ENCODE results near the gene FLNB. TPM values are rescaled to one million over a fixed set of nuclear protein-coding genes. Genes with fewer than 3 reads are reported as not detected.

The FLNB gene
- total RNA-seq, 1 donor from 2014 or later, result 80.9 TPM

GRCh38 chr3:58175437-58176184, 167.4 kb downstream of the FLNB start:
- Histone ChIP-seq H3K4me1 (ENCODE audit: control insufficient read depth in 3 of 3, insufficient read depth in 3 of 3, low read length in 3 of 3) (peaks cover 12 to 14% (median 14%) of the 10 kb centered on the region in 3 donors), H3K9ac (ENCODE audit: low read depth in 1 of 3, low read length in 3 of 3) (no peak overlapping the region), H3K27ac (ENCODE audit: low read depth, low read length) (no peak overlapping the region), H3K27me3 (ENCODE audit: control insufficient read depth in 3 of 3, insufficient read depth in 3 of 3, low read length in 3 of 3) (peaks cover 0 to 3% (median 0%) of the 10 kb centered on the region in 3 donors), H3K36me3 (ENCODE audit: control insufficient read depth in 3 of 3, insufficient read depth in 3 of 3, low read length in 3 of 3) (no peaks in the 10 kb centered on the region), H3K4me3 (ENCODE audit: low read length in 3 of 3) (no peak overlapping the region), H3K9me3 (ENCODE audit: control insufficient read depth in 3 of 3, low read length in 3 of 3) (no peaks in the 10 kb centered on the region)

DNA sequence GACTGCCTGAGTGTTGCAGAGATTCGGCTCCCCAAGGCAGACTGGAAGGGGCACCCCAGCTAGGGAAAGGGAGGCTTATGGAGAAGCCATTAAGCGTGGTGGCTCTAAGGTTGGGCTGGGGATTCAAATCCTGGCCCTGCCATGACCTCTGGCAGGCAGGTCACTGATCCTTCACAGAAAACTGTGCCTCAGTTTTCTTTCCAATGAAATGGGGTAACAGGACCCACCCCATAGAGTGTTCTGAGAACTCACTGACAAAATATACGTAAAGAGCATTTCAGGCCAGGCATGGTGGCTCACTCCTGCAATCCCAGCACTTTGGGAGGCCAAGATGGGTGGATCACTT, 167.9 kb downstream of the FLNB start:
- Histone ChIP-seq H3K4me1 (ENCODE audit: control insufficient read depth in 3 of 3, insufficient read depth in 3 of 3, low read length in 3 of 3) (peaks cover 12 to 14% (median 14%) of the 10 kb centered on the region in 3 donors), H3K9ac (ENCODE audit: low read depth in 1 of 3, low read length in 3 of 3) (no peak overlapping the region), H3K36me3 (ENCODE audit: control insufficient read depth in 3 of 3, insufficient read depth in 3 of 3, low read length in 3 of 3) (no peaks in the 10 kb centered on the region), H3K27me3 (ENCODE audit: control insufficient read depth in 3 of 3, insufficient read depth in 3 of 3, low read length in 3 of 3) (peaks cover 0 to 3% (median 0%) of the 10 kb centered on the region in 3 donors), H3K4me3 (ENCODE audit: low read length in 3 of 3) (no peak overlapping the region), H3K27ac (ENCODE audit: low read depth, low read length) (no peak overlapping the region), H3K9me3 (ENCODE audit: control insufficient read depth in 3 of 3, low read length in 3 of 3) (no peaks in the 10 kb centered on the region)

DNA sequence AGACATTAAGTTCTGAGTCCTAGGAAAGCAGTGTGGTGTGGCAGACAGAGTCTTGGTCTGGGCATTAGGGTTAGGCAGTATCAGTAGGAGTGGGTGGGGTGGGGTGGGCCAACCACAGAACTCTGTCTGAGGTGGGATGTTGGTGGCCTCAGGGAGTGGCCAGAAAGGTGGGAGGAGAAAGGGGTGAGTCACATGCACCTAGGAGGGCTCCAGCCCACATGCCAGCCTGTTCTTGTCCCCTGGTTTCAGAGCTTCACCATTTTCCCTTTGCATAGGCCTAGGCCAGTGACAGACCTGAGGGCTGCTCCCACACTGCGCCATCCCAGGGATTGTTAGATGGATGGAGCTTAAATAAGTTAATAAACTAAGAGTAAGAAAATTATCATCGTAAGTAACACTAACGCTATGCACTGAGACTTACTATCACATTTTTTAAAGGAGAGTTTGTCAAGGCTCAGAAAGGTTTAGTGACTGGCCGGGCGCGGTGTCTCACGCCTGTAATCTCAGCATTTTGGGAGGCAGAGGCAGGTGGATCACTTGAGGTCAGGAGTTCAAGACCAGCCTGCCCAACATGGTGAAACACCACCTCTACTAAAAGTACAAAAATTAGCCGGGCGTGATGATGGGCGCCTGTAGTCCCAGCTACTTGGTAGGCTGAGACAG, 168.7 kb downstream of the FLNB start:
- Histone ChIP-seq H3K36me3 (ENCODE audit: control insufficient read depth in 3 of 3, insufficient read depth in 3 of 3, low read length in 3 of 3) (no peaks in the 10 kb centered on the region), H3K27me3 (ENCODE audit: control insufficient read depth in 3 of 3, insufficient read depth in 3 of 3, low read length in 3 of 3) (peaks cover 0 to 3% (median 0%) of the 10 kb centered on the region in 3 donors), H3K9ac (ENCODE audit: low read depth in 1 of 3, low read length in 3 of 3) (no peak overlapping the region), H3K27ac (ENCODE audit: low read depth, low read length) (no peak overlapping the region), H3K4me3 (ENCODE audit: low read length in 3 of 3) (no peak overlapping the region), H3K9me3 (ENCODE audit: control insufficient read depth in 3 of 3, low read length in 3 of 3) (no peaks in the 10 kb centered on the region), H3K4me1 (ENCODE audit: control insufficient read depth in 3 of 3, insufficient read depth in 3 of 3, low read length in 3 of 3) (peaks cover 12 to 14% (median 14%) of the 10 kb centered on the region in 3 donors)

GRCh38 chr3:58177747-58178527, 169.7 kb downstream of the FLNB start:
- H3K4me1 ChIP-seq (ENCODE audit: control insufficient read depth in 3 of 3, insufficient read depth in 3 of 3, low read length in 3 of 3), result peaks cover 12 to 14% (median 14%) of the 10 kb centered on the region in 3 donors
- H3K4me3 ChIP-seq (ENCODE audit: low read length in 3 of 3), result peak overlapping the region; percentile 51 to 62 (median 56)
- H3K9ac ChIP-seq (ENCODE audit: low read depth in 1 of 3, low read length in 3 of 3), result peak overlapping the region; percentile 51 to 78 (median 59)
- H3K36me3 ChIP-seq (ENCODE audit: control insufficient read depth in 3 of 3, insufficient read depth in 3 of 3, low read length in 3 of 3), result no peaks in the 10 kb centered on the region
- peaks cover 0 to 3% (median 0%) of the 10 kb centered on the region in 3 donors for H3K27me3 ChIP-seq (ENCODE audit: control insufficient read depth in 3 of 3, insufficient read depth in 3 of 3, low read length in 3 of 3)
- no peak overlapping the region for H3K27ac ChIP-seq (ENCODE audit: low read depth, low read length)
- H3K9me3 ChIP-seq (ENCODE audit: control insufficient read depth in 3 of 3, low read length in 3 of 3), result no peaks in the 10 kb centered on the region

DNA sequence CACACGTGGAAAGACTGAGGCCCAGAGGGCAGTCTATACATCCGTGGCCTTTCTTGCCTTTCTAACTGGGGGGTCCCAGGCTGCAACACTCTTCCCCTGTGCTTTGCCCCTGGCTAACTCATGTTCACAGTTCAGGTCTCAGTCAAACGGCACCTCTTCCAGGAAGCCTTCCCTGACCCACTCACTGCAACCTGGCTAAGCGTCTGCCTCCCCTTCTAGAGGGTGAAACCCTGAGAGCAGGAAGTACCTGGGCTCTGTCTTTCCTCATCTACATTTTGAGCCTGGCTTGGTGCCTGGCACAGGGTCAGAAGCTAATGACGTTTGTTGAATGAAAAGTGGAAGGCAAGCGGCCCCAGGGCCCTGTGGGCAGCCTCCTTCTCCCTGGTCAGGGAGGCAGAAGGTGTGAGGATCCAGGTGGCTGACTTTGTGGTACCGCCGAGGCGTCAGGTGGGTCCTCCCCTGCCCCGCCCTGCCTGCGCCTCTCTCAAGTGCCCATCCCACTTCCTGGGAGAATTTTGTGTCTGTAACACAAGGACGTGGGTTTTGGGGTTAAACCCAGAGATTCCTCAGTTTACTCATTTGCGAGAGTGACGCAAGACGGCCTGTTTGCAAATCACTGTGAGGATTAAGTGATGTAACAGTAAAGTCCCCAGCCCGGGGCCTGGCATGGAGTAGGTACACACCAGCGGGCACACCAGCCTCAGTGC, 170.5 kb downstream of the FLNB start:
- H3K36me3 ChIP-seq (ENCODE audit: control insufficient read depth in 3 of 3, insufficient read depth in 3 of 3, low read length in 3 of 3), result no peaks in the 10 kb centered on the region
- no peaks in the 10 kb centered on the region for H3K9me3 ChIP-seq (ENCODE audit: control insufficient read depth in 3 of 3, low read length in 3 of 3)
- H3K27ac ChIP-seq (ENCODE audit: low read depth, low read length), result no peak overlapping the region
- H3K4me3 ChIP-seq (ENCODE audit: low read length in 3 of 3), result peak overlapping the region in 1 of 3 donors; percentile 62
- H3K9ac ChIP-seq (ENCODE audit: low read depth in 1 of 3, low read length in 3 of 3), result peak overlapping the region in 1 of 3 donors; percentile 78
- H3K27me3 ChIP-seq (ENCODE audit: control insufficient read depth in 3 of 3, insufficient read depth in 3 of 3, low read length in 3 of 3), result peaks cover 0 to 3% (median 1%) of the 10 kb centered on the region in 3 donors
- peaks cover 11 to 14% (median 12%) of the 10 kb centered on the region in 3 donors for H3K4me1 ChIP-seq (ENCODE audit: control insufficient read depth in 3 of 3, insufficient read depth in 3 of 3, low read length in 3 of 3)

DNA sequence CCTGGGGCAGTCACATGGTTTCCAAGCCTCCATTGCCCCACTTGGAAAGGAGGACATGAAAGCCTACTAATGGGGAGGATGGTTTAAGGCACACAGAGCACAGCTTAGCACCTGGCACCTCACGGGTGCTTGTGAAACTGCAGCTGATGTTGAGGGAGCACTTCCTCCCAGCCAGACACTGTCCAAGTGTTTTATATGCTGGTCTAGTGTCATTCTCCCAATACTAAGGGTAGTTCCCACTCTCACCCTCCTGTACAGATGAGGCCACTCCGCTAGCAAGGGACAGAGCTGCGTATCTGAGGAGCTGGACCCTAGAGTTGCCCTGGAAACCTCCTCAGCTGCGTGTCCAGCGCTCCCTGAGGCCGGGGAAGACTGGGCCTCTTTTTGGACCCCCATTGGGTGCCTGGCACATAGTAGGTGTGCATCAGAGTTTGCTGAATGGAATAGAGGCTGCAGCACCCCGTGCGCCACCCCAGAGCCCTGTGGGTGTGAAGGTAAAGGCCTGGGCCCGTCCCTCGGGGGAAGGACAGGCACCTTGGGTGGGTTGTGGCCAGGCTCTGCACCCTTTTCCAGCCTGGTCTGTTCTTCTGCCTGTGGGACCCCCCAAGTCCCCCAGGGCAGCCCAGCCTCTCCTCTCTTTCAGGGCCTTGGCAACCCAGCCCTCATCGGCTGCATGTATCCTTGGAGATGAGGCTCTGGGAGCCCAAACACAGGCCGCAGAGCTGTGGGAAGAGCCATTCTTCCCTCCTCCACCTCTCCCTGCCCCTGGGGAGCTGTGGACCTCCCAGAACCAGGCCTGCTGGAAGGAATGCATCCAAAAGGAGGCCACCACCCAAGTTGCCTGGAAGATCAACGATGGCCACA, 171.2 kb downstream of the FLNB start:
- no peak overlapping the region for H3K27ac ChIP-seq (ENCODE audit: low read depth, low read length)
- H3K36me3 ChIP-seq (ENCODE audit: control insufficient read depth in 3 of 3, insufficient read depth in 3 of 3, low read length in 3 of 3), result no peaks in the 10 kb centered on the region
- no peak overlapping the region for H3K4me3 ChIP-seq (ENCODE audit: low read length in 3 of 3)
- H3K9ac ChIP-seq (ENCODE audit: low read depth in 1 of 3, low read length in 3 of 3), result no peak overlapping the region
- H3K9me3 ChIP-seq (ENCODE audit: control insufficient read depth in 3 of 3, low read length in 3 of 3), result no peaks in the 10 kb centered on the region
- H3K27me3 ChIP-seq (ENCODE audit: control insufficient read depth in 3 of 3, insufficient read depth in 3 of 3, low read length in 3 of 3), result peaks cover 0 to 3% (median 3%) of the 10 kb centered on the region in 3 donors
- peaks cover 7 to 12% (median 9%) of the 10 kb centered on the region in 3 donors for H3K4me1 ChIP-seq (ENCODE audit: control insufficient read depth in 3 of 3, insufficient read depth in 3 of 3, low read length in 3 of 3)

- peaks cover 7 to 10% (median 9%) of the 10 kb centered on the region in 3 donors for H3K4me1 ChIP-seq (ENCODE audit: control insufficient read depth in 3 of 3, insufficient read depth in 3 of 3, low read length in 3 of 3)
- no peak overlapping the region for H3K4me3 ChIP-seq (ENCODE audit: low read length in 3 of 3)
- no peaks in the 10 kb centered on the region for H3K9me3 ChIP-seq (ENCODE audit: control insufficient read depth in 3 of 3, low read length in 3 of 3)
- H3K27me3 ChIP-seq (ENCODE audit: control insufficient read depth in 3 of 3, insufficient read depth in 3 of 3, low read length in 3 of 3), result peaks cover 0 to 3% (median 3%) of the 10 kb centered on the region in 3 donors
- H3K9ac ChIP-seq (ENCODE audit: low read depth in 1 of 3, low read length in 3 of 3), result no peak overlapping the region
- no peaks in the 10 kb centered on the region for H3K36me3 ChIP-seq (ENCODE audit: control insufficient read depth in 3 of 3, insufficient read depth in 3 of 3, low read length in 3 of 3)
- H3K27ac ChIP-seq (ENCODE audit: low read depth, low read length), result no peak overlapping the region
These were observed 172.1 kb downstream of the FLNB start for GRCh38 chr3:58180099-58180880.

DNA sequence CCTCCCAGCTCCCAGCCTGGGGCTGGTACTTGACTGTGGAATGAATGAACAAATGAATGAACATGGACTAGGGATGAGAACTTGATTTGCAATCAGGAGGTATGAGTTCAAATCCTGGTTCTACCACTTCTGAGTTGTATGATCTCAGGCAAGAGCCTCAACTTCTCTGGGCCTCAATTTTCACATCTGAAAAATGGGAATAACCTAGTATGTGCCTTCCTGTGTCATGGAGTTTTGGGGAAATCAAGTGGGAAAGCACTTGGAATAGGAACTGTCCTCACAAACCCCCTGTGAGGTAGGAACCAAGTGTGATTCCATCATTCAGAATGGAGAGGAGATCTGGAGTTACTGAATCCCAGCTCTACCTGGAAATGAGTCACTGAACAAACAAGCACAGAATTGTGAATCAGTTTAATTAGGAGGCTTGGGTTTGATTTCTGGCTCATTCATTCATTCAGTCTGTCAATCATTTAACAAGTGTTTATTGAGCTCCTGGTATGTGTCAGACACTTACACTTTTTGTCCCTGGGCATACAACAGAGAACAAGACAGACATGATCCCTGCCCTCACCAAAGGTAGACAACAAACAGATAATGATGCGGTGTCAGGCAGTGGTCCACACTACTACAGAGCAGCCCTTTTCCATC, 172.8 kb downstream of the FLNB start:
- Histone ChIP-seq H3K9me3 (ENCODE audit: control insufficient read depth in 3 of 3, low read length in 3 of 3) (no peaks in the 10 kb centered on the region), H3K27me3 (ENCODE audit: control insufficient read depth in 3 of 3, insufficient read depth in 3 of 3, low read length in 3 of 3) (peaks cover 0 to 3% (median 3%) of the 10 kb centered on the region in 3 donors)

More for the DNA sequence above, 172.8 kb downstream of the FLNB start:
- no peak overlapping the region for H3K4me3 ChIP-seq (ENCODE audit: low read length in 3 of 3)
- H3K9ac ChIP-seq (ENCODE audit: low read depth in 1 of 3, low read length in 3 of 3), result no peak overlapping the region
- no peak overlapping the region for H3K27ac ChIP-seq (ENCODE audit: low read depth, low read length)
- H3K36me3 ChIP-seq (ENCODE audit: control insufficient read depth in 3 of 3, insufficient read depth in 3 of 3, low read length in 3 of 3), result no peaks in the 10 kb centered on the region
- peaks cover 4 to 9% (median 7%) of the 10 kb centered on the region in 3 donors for H3K4me1 ChIP-seq (ENCODE audit: control insufficient read depth in 3 of 3, insufficient read depth in 3 of 3, low read length in 3 of 3)

All from skeletal muscle tissue (tissue), 4 donors.